ENCODE data around the gene RAMAC.

The RAMAC gene

DNA sequence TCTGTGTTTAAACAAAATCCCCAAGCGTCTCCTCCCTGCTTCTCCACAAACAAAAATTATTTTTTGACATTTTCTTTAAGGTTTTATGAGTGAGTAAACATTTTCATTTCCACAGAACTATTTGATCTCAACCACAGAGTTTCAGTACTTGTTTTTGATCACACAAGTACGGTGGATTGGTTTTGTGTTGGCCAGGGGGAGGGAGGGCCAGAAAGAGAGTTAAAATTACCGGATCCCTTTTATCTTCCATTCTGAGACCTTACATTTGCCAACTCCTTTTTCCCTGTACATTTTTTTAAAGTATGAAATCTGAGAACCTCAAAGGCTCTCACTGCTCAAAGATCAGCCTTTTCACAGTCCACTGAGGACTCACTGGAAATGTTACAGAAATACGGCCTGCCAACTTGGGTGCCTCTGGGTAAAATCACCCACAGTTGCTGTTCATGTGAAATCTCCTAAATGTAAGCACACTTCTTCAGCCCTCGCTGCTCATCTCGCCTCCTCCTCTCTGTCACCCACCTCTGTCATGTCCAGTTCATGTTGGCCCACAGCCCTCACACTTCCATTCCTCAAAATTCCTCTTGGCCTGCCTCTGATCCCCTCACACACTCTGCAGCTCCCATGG, 35.2 kb upstream of the RAMAC start:
- DNase-seq (ENCODE audit: extremely low read depth, insufficient read length): no peak
- Histone ChIP-seq H3K4me3 (replicated peaks; ENCODE audit: low read depth, low read length) (no peak overlapping the region), H3K27me3 (replicated peaks; ENCODE audit: control insufficient read depth, insufficient read depth, low read length) (no peaks in the 10 kb centered on the region; the same call in 1 of the 2 replicates), H3K36me3 (ENCODE audit: control insufficient read depth, insufficient read depth, low read length) (no peaks in the 10 kb centered on the region)
- TF ChIP-seq, protein P1, sequence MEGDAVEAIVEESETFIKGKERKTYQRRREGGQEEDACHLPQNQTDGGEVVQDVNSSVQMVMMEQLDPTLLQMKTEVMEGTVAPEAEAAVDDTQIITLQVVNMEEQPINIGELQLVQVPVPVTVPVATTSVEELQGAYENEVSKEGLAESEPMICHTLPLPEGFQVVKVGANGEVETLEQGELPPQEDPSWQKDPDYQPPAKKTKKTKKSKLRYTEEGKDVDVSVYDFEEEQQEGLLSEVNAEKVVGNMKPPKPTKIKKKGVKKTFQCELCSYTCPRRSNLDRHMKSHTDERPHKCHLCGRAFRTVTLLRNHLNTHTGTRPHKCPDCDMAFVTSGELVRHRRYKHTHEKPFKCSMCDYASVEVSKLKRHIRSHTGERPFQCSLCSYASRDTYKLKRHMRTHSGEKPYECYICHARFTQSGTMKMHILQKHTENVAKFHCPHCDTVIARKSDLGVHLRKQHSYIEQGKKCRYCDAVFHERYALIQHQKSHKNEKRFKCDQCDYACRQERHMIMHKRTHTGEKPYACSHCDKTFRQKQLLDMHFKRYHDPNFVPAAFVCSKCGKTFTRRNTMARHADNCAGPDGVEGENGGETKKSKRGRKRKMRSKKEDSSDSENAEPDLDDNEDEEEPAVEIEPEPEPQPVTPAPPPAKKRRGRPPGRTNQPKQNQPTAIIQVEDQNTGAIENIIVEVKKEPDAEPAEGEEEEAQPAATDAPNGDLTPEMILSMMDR (IDR thresholded peaks at IDR 0.05; ENCODE audit: insufficient read depth, low read length, poor library complexity, severe bottlenecking): no peak

DNA sequence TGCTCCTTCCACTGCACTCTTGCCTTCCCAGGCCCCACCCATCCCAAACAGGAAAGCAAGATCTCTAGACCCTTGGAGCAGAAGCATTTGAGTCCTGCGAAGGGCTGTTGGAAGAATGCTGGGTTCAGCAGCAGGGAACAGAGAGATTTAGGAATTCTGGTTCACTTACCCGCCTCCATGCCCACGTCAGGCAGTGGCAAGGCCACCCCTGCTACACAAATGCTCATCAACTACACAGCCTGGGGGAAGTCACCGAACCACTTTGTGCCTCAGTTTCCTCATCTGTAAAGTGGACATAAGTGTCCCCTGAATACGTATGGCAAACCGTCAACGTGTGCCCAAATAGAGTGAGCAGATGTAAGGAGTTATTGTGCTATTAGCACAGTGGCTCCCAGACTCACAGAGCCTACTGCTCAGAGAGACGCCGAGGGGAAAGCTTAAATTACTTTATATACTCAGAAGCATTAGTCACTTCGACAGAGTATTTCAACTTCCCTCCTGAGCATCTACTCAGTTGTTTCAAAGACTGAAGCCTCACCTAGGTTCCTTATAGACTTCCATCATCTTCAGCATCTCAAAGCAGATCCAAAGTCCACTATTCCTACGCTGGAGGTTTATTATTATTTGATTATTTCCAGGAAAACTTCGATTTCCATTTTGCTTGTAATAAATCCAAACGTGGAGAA, 34.4 kb upstream of the RAMAC start:
- Histone ChIP-seq H3K36me3 (ENCODE audit: control insufficient read depth, insufficient read depth, low read length) (no peaks in the 10 kb centered on the region), H3K4me3 (replicated peaks; ENCODE audit: low read depth, low read length) (no peak overlapping the region)
- DNase-seq (ENCODE audit: extremely low read depth, insufficient read length): no peak

DNA sequence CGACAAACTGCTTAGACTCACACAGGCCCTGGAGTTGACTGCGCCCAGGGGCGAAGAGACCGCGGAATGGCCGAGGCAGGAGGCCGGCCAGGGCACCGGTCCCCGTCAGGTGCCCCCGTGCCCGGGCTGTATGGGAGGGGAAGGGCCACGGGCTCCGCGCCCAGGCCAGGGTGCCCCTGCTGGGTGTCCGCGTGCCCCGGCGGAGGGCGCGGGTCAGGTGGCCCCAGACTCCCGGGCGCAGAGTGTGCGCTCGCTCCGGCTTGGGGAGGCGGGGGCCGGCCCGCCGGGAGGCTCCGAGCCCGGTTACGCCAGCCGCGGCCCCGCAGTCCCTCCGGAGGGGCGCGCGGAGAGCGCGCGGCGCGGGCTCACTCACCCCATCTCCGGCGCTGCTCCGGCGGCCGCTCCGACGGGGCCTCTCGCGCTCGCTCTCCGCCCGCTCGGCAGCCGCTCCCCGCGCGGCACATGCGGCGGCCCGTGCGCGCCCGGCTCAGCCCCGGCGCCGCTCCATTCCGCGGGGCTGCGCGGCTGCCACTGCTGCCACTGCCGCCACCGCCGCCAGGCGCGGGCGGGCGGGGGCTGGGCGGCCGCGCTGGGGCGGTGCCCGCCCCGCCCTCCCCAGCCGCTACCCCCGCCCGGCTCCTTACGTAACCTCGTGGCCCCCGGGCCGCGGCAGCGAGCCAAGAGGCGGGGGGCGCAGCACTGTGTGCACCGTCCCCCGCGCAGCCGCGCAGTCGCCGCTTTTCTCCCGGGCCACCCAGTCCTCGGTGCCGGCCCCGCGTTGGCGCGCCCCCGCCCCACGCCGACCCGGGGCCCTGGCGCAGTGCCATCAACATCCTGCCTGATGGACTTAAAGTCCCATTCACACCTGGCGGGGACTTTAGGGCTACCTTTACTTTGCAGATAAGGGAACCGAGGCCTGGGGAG, 33.6 kb upstream of the RAMAC start, which contains the start of gene HOMER2:
HOMER2 (minus strand) TSS at position 563 of the 924 bp plus-strand sequence; CDS start at position 378, 185 bp downstream.
- Histone ChIP-seq H3K27me3 (replicated peaks; ENCODE audit: control insufficient read depth, insufficient read depth, low read length) (no peaks in the 10 kb centered on the region; the same call in 1 of the 2 replicates), H3K4me3 (replicated peaks; ENCODE audit: low read depth, low read length) (peak within 1 kb of the TSS; percentile 35), H3K36me3 (ENCODE audit: control insufficient read depth, insufficient read depth, low read length) (no peaks in the 10 kb centered on the region)
- TF ChIP-seq, protein P1 (IDR thresholded peaks at IDR 0.05; ENCODE audit: insufficient read depth, low read length, poor library complexity, severe bottlenecking): no peak
- DNase-seq (ENCODE audit: extremely low read depth, insufficient read length): peak; percentile 21

More for the DNA sequence above, 34.4 kb upstream of the RAMAC start:
- TF ChIP-seq, protein P1 (IDR thresholded peaks at IDR 0.05; ENCODE audit: insufficient read depth, low read length, poor library complexity, severe bottlenecking): no peak
- H3K27me3 ChIP-seq (replicated peaks; ENCODE audit: control insufficient read depth, insufficient read depth, low read length): no peaks in the 10 kb centered on the region; the same call in 1 of the 2 replicates

DNA sequence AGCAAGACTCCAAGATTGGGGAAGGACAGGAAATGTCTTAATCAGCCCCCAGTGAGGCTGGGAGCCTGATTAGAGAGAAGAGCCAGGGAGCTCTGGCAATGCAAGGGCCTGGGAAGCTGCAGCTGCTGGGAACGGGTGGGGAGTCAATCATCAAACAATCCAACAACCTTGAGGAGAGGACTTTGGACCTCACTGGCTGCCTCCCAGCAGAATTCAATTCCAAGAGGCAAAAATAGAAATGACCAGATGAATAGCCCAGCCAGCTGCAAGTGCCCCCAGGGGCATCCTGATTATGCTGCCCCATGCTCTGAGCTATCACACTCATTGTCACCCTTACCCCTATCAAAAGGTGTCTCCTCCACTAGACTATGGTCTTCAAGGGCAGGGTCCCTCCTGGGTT, 27.4 kb upstream of the RAMAC start:
- Histone ChIP-seq H3K27me3 (replicated peaks; ENCODE audit: control insufficient read depth, insufficient read depth, low read length) (no peaks in the 10 kb centered on the region), H3K4me3 (replicated peaks; ENCODE audit: low read depth, low read length) (no peak overlapping the region), H3K36me3 (ENCODE audit: control insufficient read depth, insufficient read depth, low read length) (no peaks in the 10 kb centered on the region)
- TF ChIP-seq, protein P1 (IDR thresholded peaks at IDR 0.05; ENCODE audit: insufficient read depth, low read length, poor library complexity, severe bottlenecking): no peak
- no peak for DNase-seq (ENCODE audit: extremely low read depth, insufficient read length)

DNA sequence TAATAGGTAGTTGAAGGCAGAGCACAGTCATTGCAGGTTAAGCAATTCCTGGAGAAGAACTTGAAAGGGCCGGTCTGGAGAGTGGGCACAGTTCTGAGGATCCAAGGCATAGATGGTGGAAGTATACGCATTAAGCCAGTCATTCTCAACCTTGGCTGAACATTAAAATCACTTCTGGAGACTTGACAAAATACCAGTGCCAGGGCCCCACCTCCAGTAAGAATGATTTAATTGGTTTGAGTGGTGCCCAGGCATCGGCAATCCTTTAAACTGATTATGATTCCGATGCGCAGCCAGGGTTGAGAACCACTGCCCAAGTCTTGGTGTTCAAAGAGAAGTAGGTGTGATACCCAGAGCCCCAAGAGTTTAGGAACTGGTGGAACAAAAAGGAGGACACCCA, 26.6 kb upstream of the RAMAC start:
- DNase-seq (ENCODE audit: extremely low read depth, insufficient read length): no peak
- no peak overlapping the region for H3K4me3 ChIP-seq (replicated peaks; ENCODE audit: low read depth, low read length)
- TF ChIP-seq, protein P1 (IDR thresholded peaks at IDR 0.05; ENCODE audit: insufficient read depth, low read length, poor library complexity, severe bottlenecking): no peak
- H3K36me3 ChIP-seq (ENCODE audit: control insufficient read depth, insufficient read depth, low read length): no peaks in the 10 kb centered on the region
- no peaks in the 10 kb centered on the region for H3K27me3 ChIP-seq (replicated peaks; ENCODE audit: control insufficient read depth, insufficient read depth, low read length)

Measured in GM06990 (cell line).